ENCODE measurements around the gene PHF3.

GRCh38 chr6:63731930-63732329 is 96.3 kb downstream of the PHF3 start:
- TF ChIP-seq MXD4 (CRISPR knock-in tag; IDR thresholded peaks at IDR 0.05; ENCODE audit: borderline replicate concordance) (no peak), CTCF (IDR thresholded peaks at IDR 0.05) (no peak), AFF4 (CRISPR knock-in tag; IDR thresholded peaks at IDR 0.05; ENCODE audit: borderline replicate concordance) (no peak)
